Loucy (cell line): ENCODE results near the gene LHPP.

Experiments used
- H2AFZ ChIP-seq: fragments of 200-600 bp; sonication (generic); 2 replicates; pipeline ENCODE4 v1.6.0; 2016; ENCODE audit warnings: antibody characterized with exemption, mild to moderate bottlenecking, low read length, moderate library complexity
- H3F3A ChIP-seq: fragments of 200-600 bp; 2 replicates; pipeline ENCODE4 v1.6.0; 2016; ENCODE audit warnings: antibody characterized with exemption, low read depth, mild to moderate bottlenecking
- H3K27me3 ChIP-seq: fragments of 200-600 bp; sonication (generic); 2 replicates; pipeline ENCODE4 v1.6.1; 2014; ENCODE audit warnings: low read length, mild to moderate bottlenecking; ENCODE audit not compliant: insufficient read depth, poor library complexity, severe bottlenecking
- H3K36me3 ChIP-seq: fragments of 200-600 bp; sonication (generic); 2 replicates; pipeline ENCODE4 v1.6.1; 2016; ENCODE audit warnings: low read length; ENCODE audit not compliant: insufficient read depth
- H3K4me1 ChIP-seq: fragments of 200-600 bp; sonication (generic); 2 replicates; pipeline ENCODE4 v1.5.1; 2014; ENCODE audit warnings: low read length, mild to moderate bottlenecking; ENCODE audit not compliant: insufficient read depth, poor library complexity, severe bottlenecking
- H3K4me2 ChIP-seq: fragments of 200-600 bp; sonication (generic); 2 replicates; pipeline ENCODE4 v1.6.0; 2014; ENCODE audit warnings: antibody characterized with exemption, low read length, low read depth, mild to moderate bottlenecking; ENCODE audit not compliant: poor library complexity, severe bottlenecking
- H3K4me3 ChIP-seq: fragments of 200-600 bp; sonication (generic); 2 replicates; pipeline ENCODE4 v1.5.1; 2014; ENCODE audit warnings: low read length, mild to moderate bottlenecking, mixed read lengths; ENCODE audit not compliant: poor library complexity, severe bottlenecking
- H3K79me2 ChIP-seq: fragments of 200-600 bp; sonication (generic); 2 replicates; pipeline ENCODE4 v1.6.1; 2014; ENCODE audit warnings: low read length; ENCODE audit not compliant: insufficient read depth
- H3K9ac ChIP-seq: fragments of 200-600 bp; sonication (generic); 2 replicates; pipeline ENCODE4 v1.6.0; 2014; ENCODE audit warnings: mild to moderate bottlenecking, low read depth, low read length, moderate library complexity; ENCODE audit not compliant: poor library complexity, severe bottlenecking
- H3K9me2 ChIP-seq: fragments of 200-600 bp; sonication (generic); replicated peaks from 2 replicates; pipeline ENCODE4 v1.6.1; 2016; ENCODE audit warnings: low read depth, low read length, mixed read lengths
- H3K9me3 ChIP-seq: fragments of 200-600 bp; sonication (generic); 2 replicates; pipeline ENCODE4 v1.6.1; 2014; ENCODE audit warnings: mild to moderate bottlenecking, antibody characterized with exemption, low read length, low read depth; ENCODE audit not compliant: insufficient read depth
- H4K20me1 ChIP-seq: fragments of 200-600 bp; sonication (generic); 2 replicates; pipeline ENCODE4 v1.6.0; 2014; ENCODE audit warnings: antibody characterized with exemption, low read length, mild to moderate bottlenecking; ENCODE audit not compliant: insufficient read depth, poor library complexity, severe bottlenecking
- CTCF ChIP-seq: fragments of 200-600 bp; sonication (generic); conservative IDR thresholded peaks from 2 replicates; pipeline ENCODE4 v1.5.1; 2014; ENCODE audit warnings: mild to moderate bottlenecking, antibody characterized with exemption, low read length
- EZH2phosphoT487 ChIP-seq: fragments of 200-600 bp; IDR thresholded peaks from 2 replicates; pipeline ENCODE4 v1.6.1; 2018; ENCODE audit warnings: antibody characterized with exemption, mild to moderate bottlenecking, moderate library complexity, borderline replicate concordance

LHPP gene

GRCh38 chr10:124505279-124505678 is 43.7 kb downstream of the LHPP start:
- Histone ChIP-seq H3F3A (no peaks in the 10 kb centered on the region; the same call in 1 of the 2 replicates), H2AFZ (no peak overlapping the region), H3K9ac (no peak overlapping the region), H3K9me3 (peaks cover 2% of the 10 kb centered on the region; the same call in 1 of the 2 replicates), H3K4me2 (no peak overlapping the region), H4K20me1 (no peaks in the 10 kb centered on the region), H3K4me1 (no peaks in the 10 kb centered on the region), H3K79me2 (no peaks in the 10 kb centered on the region), H3K9me2 (no peaks in the 10 kb centered on the region), H3K4me3 (no peak overlapping the region), H3K27me3 (no peaks in the 10 kb centered on the region), H3K36me3 (peaks cover 5% of the 10 kb centered on the region; the same call in 1 of the 2 replicates)
- no peak for TF ChIP-seq EZH2phosphoT487
- no peak for TF ChIP-seq CTCF

DNA sequence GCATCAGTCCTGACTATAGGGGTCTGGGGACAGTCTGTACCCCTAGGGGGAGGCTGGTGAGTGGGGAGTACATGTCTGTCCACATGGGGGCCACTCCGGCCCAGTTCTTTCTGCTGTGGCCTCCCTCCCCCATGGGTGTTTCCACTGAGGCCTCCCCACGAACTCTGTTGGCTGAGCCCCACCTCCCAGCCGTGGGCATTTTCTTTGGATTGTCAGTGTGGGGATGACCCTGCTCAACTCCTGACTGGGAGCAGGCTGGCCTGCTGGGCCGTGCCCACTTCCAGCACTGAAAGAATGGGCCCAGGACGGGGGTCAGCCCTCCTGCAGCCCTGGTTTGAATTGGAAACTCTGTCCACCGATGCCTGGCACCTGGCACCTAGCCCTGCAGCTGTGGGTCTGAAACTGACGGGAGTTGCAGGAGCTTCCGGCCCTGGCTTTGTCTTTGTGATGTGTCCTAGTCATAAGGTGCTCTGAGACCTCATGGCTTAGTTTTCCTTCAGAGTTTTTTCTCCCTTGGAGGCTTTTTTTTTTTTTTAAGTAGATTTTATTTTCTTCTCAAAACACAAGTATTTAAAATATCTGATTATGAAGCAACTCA is 46.5 kb downstream of the LHPP start:
- H4K20me1 ChIP-seq, result no peaks in the 10 kb centered on the region
- H3K79me2 ChIP-seq, result no peaks in the 10 kb centered on the region
- H3K9me2 ChIP-seq, result no peaks in the 10 kb centered on the region
- H3K4me3 ChIP-seq, result no peak overlapping the region
- H3K9ac ChIP-seq, result no peak overlapping the region
- no peaks in the 10 kb centered on the region for H3K27me3 ChIP-seq
- H2AFZ ChIP-seq, result no peak overlapping the region
- TF ChIP-seq CTCF (no peak), EZH2phosphoT487 (no peak)
- H3K4me1 ChIP-seq, result no peaks in the 10 kb centered on the region
- no peak overlapping the region for H3K4me2 ChIP-seq
- no peaks in the 10 kb centered on the region for H3K9me3 ChIP-seq
- no peaks in the 10 kb centered on the region; the same call in 1 of the 2 replicates for H3F3A ChIP-seq
- no peaks in the 10 kb centered on the region for H3K36me3 ChIP-seq

DNA sequence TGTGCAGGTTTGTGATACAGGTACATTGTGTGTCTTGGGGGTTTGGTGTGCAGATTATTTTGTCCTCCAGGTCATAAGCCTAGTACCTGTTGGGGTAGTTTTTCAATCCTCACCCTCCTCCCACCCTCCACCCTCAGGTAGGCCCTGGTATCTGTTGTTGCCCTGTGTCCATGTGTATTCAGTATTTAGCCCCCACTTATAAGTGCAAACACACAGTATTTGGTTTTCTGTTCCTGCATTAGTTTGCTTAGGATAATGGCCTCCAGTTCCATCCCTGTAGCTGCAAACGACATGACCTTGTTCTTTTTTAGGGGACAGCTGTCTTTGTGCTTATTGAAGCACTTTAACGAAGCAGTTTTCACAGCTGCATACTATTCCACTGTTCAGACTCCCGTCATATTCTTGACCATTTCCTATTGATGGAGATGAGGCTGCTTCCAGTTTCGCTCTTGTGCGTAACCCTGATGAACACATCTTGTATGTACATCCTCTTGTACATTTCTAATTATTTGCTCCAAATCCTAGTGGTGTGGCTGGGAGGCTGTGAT is 47.4 kb downstream of the LHPP start:
- H3K9me2 ChIP-seq, result no peaks in the 10 kb centered on the region
- no peaks in the 10 kb centered on the region for H3K27me3 ChIP-seq
- TF ChIP-seq CTCF (no peak), EZH2phosphoT487 (no peak)
- H3K36me3 ChIP-seq, result no peaks in the 10 kb centered on the region
- H3K4me1 ChIP-seq, result no peaks in the 10 kb centered on the region
- no peaks in the 10 kb centered on the region; the same call in 1 of the 2 replicates for H3F3A ChIP-seq
- no peak overlapping the region for H3K4me2 ChIP-seq
- H4K20me1 ChIP-seq, result no peaks in the 10 kb centered on the region
- H2AFZ ChIP-seq, result no peak overlapping the region
- no peak overlapping the region for H3K9ac ChIP-seq
- H3K4me3 ChIP-seq, result no peak overlapping the region
- H3K9me3 ChIP-seq, result no peaks in the 10 kb centered on the region
- no peaks in the 10 kb centered on the region for H3K79me2 ChIP-seq
